GM18907 (cell line): ENCODE results near the gene UBASH3B.

Experiments used
- ATAC-seq: cut with Tn5 transposase; IDR thresholded peaks from one replicate; pipeline ENCODE4 v1.9.1; 2021; ENCODE audit warnings: mild to moderate bottlenecking, moderate library complexity; ENCODE audit not compliant: unreplicated experiment

UBASH3B gene

GRCh38 chr11:122677256-122677655, 21.7 kb downstream of the UBASH3B start:
- ATAC-seq, result no peak

DNA sequence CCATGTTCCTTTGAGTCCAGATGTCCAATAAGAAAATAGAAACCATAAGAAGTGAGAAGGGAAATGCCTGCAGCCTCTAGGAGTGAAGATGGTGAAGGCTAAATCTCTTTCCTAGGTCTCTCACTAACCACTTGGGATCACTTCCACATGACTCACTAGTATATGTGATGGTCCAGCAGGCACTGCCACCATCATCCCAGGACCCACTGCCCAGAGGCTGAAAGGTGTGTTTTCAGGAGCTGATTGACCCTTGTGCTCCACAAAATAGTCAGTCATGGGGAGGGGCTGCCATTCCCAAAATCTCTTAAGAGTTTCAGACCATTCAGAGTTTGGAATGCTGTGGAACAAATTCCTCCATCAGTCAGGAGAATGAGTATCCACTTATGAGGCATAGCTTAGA, 22.9 kb downstream of the UBASH3B start:
- no peak for ATAC-seq

GRCh38 chr11:122679466-122679865, 23.9 kb downstream of the UBASH3B start:
- no peak for ATAC-seq

DNA sequence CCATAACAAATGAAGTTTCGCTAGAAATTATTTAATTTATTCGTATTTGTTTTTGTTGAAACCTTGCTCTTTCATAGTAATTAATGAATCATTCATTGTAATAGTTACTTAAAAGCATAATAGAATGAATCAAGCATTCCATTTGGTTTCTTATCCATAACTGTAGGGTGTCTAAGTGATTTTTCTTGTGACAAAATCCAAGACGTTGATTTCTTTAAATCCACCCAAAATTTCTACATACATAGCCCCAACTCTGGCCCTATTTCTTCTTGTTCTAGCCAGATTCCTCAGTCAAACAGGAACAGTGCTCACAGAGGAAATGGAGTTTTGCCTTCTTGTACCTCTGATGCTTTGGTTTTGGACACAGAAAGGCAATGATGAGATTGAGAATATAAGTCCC, 25.5 kb downstream of the UBASH3B start:
- no peak for ATAC-seq

- no peak for ATAC-seq
Measured at GRCh38 chr11:122681735-122682134, 26.2 kb downstream of the UBASH3B start.

GRCh38 chr11:122682464-122682863, 26.9 kb downstream of the UBASH3B start:
- no peak for ATAC-seq

- ATAC-seq, result no peak
Measured at GRCh38 chr11:122685041-122685440, 29.5 kb downstream of the UBASH3B start.

DNA sequence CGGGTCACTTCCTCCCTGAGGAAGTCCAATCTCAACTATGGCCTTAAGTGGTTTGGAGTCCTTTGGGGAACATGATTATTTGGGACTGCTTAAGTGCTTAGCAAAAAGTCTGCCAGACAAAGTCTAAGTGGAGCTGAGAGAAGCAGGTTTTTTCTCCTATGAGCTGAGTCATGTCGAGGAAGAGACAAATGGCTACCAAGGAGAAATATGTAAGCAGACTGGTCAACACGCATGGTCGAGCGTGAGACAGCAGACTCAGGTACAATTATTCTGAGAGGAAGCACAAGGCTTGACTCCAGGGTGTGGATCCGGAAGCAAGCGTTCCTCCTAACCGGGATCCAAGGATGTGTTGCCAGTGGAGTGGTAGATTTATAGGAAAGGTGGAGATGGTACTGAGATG, 30.6 kb downstream of the UBASH3B start:
- no peak for ATAC-seq

- no peak for ATAC-seq
Measured at GRCh38 chr11:122690384-122690783, 34.9 kb downstream of the UBASH3B start.

- ATAC-seq, result no peak
Measured at GRCh38 chr11:122690801-122691548, 35.5 kb downstream of the UBASH3B start.

DNA sequence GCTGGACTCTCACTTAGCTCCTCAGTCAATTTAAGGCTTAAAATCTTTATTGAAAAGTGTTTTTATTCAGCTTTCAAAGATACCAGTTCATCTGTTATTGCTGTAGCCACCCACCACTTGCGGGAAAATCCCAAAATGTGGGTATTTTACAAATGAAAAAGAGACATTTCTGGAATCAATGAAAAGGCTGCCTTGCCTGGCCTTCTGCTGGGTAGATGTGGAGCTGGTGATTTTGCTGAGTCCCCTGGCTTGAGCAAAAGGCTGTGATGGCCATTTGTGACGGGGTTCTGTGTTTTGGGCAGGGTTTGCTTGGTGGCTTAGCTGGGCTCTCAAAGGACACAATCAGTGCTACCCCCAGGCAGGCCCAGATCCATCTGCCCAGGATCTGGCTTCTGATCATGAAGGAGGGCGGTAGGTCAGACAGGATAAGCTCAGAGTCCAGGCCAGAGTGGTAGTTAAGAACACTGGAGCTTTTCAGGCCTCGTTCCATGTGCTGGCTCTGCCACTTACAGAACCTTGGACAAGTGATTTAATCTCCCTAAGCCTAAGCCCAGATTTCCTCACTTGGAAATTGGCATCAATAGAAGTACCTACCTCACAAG, 36.1 kb downstream of the UBASH3B start:
- ATAC-seq, result no peak

- ATAC-seq, result no peak
Measured at GRCh38 chr11:122692444-122692843, 36.9 kb downstream of the UBASH3B start.

DNA sequence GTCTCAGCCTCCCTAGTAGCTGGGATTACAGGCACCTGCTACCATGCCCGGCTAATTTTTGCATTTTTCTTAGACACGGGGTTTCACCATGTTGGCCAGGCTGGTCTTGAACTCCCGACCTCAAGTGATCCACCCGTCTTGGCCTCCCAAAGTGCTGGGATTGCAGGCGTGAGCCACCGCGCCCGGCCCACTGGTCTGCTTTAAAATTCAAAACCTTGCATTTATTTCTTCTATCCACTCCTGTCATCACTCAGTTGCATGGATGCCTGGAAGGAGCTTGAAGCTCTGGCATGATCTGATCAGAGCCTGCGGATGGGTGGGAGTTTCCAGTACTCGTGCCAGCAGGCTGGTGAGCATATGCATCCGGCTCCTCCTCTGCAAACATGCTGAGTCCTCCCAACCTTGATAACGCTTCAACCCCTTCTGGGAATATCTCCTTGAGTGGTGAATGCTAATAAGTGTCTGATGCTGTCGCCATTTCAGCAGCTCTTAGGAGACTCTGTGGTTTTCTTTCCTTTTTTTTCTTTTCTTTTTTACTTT, 39.6 kb downstream of the UBASH3B start:
- no peak for ATAC-seq

- ATAC-seq, result no peak
Measured at GRCh38 chr11:122696662-122697061, 41.1 kb downstream of the UBASH3B start.

DNA sequence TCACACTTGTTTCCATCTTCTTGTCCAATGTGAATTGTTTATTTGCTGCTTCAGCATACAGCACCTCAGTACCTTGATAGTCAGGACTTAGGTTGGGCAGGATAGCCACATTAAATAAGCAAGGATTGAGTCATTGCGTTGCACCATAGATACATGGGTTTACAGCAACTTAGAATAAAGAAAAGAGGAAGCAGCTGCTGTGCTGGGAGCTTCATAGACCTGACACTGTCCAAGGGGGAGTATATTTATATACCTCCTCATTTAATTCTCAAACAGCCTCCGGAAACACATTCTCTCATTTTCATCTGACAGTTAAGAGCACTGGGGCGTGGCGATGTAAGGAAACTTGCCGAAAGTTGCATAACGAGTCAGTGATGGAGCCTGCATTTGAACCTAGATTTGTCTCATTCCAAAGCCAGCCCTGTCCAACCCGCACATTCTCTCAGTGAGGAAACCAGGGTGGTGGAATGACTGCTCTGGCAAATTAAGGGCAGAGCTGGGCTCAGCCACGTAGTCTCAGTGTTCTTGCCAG, 42.2 kb downstream of the UBASH3B start:
- no peak for ATAC-seq

GRCh38 chr11:122698392-122698791, 42.9 kb downstream of the UBASH3B start:
- no peak for ATAC-seq

GRCh38 chr11:122700666-122701065, 45.1 kb downstream of the UBASH3B start:
- ATAC-seq, result no peak

- no peak for ATAC-seq
Measured at GRCh38 chr11:122701143-122701542, 45.6 kb downstream of the UBASH3B start.

- no peak for ATAC-seq
Measured at GRCh38 chr11:122703541-122704272, 48.2 kb downstream of the UBASH3B start.

GRCh38 chr11:122705396-122705795, 49.9 kb downstream of the UBASH3B start:
- no peak for ATAC-seq

GRCh38 chr11:122706291-122707088, 51.0 kb downstream of the UBASH3B start:
- ATAC-seq, result no peak
